ENCODE measurements around the gene AMN.

AMN gene

DNA sequence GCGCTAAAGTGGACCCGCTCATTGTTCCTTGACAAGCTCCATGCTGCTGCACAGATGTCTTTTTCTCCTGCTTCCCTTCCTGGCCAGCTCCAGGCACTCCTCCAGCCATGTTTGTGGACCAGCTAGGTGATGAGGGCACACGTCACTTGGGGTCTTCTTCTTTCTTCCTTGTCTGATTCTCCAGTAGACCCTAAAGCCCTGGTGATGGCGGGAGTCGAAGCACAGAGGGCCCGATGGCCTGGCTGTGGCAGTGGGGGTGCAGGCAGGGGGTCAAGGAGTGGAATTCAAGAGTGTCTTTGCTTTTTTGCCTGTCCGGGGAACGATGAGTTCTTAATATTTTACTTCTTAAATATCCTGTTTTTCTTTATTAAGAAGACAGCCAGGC, 23.0 kb upstream of the AMN start:
- no peak for DNase-seq

DNA sequence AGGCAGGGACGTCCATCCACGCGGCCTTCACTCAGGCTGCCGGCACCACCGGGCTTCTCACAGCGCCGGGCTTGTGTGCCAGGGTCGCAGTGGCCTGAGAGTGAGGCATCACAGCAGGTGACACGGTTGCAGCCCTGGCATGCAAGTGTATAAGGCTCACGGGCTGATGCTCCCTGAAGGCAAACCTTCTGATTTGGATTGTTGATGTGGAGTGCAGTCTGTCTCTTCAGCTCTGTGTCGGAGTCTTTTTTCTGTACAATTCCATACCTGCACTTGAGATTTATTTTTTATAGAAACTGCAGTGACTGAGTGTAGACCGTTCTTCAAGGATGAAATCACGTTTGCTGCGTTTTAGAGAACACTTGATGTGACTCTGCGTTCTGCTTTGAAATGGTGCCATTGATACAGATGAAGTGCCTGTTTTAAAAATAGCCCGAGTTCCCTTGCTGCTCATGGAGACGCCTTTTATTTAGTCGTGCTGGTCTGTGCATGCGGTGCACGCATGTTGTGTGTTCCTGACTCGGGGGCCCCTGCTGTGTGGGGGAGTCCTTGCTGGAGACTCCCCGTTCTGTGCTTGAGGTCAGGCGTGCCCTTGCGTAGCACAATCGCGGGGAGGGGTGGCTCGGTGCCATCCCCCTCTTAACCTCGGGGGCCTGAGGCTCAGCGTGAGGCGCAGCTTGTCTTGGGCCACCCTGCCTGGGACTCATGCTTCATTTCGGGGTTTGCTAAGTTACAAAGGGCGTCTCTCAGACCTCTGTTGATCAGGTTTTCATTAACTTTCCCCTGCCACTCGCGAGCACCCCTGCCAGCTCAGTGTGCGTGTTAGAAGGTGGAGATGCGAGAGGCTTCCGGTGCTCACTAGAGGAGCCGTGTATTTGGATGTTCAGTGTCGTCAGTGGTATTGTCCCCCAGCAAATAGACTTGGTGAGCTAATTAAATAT, 21.6 kb upstream of the AMN start:
- DNase-seq, result no peak

DNA sequence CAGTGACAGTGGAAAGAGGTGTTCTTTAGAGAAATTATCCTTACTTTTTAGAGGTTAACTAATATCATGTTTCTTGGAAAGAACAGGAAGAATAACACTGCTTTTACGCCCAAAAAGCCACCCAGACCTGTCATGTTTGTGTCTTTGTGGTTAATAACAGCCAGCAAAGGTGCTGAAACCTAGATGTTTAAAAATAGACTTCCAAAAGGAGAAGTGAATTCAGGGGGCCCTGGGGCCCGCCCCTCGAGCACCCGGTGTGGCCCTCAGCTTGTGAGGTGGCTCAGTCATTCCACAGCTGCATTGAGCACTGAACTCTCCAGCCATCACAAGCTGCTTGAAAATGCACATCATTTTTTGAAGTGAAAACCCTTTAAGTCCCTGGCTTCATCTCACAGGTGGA, 20.8 kb upstream of the AMN start:
- DNase-seq, result no peak

DNA sequence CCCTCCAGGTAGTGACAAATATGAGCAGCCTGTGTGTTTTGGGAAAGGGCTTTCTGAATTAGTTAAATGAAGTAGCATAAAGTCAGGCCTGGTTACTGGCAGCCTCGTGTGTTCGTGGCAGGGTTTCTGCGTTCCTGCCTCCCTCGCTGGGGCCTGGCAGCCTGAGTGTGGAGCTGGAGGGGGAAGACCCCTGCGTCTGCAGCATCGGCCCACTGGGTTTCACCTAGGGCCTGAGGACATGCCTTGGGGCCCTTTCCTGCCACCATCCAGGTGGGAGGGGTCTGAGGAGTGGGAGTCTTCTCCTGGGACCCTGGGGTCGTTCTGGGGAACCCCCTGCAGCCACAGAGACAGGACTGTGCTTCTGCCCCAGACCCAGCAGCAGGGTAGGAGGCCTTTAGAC, 20.4 kb upstream of the AMN start:
- no peak for DNase-seq

DNA sequence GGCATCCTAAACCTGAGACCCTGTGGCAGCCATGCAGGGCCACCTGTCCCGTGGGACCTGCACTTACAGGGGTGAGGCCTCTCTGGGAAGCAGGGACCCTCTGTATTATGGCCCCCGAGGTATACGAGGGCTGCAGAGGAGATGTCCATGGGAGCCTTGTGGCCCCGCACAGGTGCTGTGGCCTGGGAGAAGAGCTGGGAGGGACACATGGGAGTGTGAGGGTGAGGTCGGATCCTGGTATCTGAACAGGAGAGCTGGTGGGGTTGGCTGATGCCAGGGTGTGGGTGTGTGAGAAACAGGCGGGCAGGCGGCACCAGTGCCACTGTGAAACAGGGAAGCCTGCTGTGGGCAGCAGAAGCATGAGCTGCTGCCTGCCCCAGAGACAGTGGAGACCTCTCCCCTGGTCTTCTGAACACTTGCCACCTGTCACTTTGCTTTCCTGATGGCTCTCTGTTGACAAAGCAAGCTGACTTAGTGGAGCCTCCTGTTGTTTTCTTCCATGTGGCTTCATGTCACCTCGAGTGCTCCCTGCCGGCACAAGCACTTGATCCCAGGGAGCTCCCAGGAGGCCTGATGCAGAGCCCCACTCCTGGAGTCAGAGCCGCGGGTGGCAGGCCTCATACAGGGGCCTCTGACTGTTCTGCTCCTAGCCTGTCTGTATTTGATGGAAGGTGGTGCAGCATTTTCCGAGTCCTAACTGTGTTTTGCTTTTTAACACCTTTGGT, 19.8 kb upstream of the AMN start:
- no peak for DNase-seq

DNA sequence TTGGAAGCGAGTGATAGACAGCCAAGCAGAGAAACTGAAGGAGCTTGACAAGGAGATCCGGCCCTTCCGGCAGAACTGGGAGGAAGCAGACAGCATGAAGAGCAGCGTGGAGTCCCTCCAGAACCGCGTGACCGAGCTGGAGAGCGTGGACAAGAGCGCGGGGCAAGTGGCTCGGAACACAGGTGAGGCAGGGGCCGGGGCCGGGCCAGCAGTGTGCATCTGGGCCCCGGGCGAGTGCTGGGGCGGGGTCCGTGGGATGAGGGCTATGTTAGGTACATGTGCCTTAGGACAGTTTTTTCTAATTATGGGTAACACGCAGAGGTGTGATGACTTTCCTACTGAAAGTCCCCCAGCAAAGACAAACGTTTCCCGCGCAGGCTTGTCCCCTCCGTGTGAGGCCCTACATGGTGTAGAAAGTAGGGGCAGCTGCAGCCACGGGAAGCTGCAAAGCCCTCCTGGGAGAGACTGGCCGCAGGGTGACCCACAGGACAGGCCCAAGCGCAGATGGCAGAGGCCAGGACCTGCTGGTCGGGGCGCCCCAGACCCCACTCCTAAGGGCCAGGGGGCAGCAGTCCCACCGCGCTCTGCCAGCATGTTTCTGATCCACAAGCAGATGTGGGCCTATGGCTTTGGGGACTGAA, 19.1 kb upstream of the AMN start:
- no peak for DNase-seq

DNA sequence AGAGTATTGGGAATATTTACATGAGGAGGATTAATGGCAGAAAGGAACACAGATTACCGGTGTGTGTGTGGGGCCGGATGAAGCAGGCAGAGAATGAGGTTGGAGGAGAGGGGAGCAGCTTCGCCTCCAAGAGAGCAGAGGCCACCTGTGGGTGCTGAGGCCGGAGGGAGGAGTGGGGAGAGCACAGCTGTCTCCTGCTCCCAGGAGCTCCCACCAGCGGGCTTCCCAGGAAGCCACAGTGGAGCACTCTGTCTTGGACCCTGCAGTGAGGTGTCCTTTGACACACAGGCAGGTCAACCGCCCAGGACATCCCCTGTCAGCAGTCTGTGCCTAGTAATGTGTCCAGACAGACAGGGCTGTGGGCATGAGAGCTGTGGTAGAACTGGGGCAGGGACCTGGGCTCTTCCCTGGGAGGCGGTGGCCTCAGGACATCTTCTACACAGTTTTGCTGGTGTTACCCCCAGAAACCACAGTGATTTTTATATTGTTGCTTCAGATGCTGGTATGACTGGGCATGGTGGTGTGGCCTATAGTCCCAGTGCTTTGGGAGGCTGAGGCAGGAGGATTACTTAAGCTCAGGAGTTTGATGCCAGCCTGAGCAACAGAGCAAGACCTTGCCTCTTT, 18.5 kb upstream of the AMN start:
- DNase-seq, result no peak

DNA sequence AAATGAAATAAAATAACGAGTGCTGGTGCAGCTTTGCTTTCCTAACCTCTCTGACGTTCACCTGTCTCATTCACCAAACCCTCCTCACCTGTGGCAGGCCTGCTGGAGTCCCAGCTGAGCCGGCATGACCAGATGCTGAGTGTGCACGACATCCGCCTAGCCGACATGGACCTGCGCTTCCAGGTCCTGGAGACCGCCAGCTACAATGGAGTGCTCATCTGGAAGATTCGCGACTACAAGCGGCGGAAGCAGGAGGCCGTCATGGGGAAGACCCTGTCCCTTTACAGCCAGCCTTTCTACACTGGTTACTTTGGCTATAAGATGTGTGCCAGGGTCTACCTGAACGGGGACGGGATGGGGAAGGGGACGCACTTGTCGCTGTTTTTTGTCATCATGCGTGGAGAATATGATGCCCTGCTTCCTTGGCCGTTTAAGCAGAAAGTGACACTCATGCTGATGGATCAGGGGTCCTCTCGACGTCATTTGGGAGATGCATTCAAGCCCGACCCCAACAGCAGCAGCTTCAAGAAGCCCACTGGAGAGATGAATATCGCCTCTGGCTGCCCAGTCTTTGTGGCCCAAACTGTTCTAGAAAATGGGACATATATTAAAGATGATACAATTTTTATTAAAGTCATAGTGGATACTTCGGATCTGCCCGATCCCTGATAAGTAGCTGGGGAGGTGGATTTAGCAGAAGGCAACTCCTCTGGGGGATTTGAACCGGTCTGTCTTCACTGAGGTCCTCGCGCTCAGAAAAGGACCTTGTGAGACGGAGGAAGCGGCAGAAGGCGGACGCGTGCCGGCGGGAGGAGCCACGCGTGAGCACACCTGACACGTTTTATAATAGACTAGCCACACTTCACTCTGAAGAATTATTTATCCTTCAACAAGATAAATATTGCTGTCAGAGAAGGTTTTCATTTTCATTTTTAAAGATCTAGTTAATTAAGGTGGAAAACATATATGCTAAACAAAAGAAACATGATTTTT, 17.1 kb upstream of the AMN start:
- DNase-seq, result no peak

DNA sequence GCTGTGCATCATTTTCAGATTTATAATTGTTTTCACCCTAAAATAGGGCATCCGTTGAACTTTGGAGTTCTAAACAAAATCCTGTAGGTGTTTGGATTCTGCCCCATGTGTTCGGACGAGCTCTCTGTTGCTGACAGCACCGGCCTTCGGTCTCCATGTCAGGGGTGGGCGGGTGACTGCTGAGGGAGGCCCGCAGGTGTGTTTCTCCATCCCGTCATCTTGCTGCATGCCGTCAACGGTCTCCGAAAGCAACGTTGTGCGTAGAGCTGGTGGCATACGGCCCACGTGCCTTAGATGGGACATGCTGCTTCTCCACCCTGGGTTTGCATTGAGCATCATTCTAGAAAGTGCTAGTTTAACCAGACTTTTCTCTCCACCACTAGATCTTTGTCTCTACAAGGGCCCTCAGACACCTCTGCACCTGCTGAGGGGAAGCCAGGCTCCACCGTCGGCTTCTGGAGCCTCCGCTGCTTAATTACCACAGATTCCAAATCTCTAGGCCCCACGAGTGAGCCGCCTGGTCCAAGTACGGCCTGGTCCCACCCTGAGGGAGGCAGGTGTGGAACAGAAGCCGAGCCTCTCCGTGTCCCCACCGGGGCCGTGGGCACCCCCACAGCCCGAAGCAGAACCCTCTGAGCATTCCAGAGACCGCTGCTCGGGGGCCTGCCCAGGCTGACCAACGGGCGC, 15.7 kb upstream of the AMN start:
- DNase-seq, result no peak

DNA sequence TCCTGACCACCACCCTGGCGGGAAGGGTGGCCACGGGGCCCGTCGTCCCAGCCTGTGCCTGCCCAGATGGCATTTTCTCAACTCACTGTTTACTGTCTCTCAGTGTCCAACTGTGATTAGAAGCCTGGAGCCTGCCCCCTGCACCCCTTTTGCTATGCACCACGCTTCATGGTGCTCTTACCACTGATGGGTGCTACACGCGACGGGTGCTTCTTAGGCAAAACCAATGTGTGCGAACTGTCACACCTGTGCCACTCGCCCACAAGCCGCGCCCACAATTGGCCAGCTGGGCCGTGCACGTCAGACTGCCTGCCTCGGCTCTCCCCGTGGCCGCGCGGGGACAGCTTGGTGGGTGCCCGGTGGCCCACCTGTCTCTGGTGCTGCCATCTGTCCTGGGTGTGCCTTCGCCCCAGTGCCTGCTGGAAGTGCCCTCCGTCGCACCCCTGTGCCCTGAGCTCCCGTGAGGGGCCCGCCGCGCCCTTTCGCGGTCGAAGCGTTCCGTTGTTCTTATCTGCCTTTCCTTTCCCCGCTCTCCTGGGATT, 15.1 kb upstream of the AMN start:
- no peak for DNase-seq

DNA sequence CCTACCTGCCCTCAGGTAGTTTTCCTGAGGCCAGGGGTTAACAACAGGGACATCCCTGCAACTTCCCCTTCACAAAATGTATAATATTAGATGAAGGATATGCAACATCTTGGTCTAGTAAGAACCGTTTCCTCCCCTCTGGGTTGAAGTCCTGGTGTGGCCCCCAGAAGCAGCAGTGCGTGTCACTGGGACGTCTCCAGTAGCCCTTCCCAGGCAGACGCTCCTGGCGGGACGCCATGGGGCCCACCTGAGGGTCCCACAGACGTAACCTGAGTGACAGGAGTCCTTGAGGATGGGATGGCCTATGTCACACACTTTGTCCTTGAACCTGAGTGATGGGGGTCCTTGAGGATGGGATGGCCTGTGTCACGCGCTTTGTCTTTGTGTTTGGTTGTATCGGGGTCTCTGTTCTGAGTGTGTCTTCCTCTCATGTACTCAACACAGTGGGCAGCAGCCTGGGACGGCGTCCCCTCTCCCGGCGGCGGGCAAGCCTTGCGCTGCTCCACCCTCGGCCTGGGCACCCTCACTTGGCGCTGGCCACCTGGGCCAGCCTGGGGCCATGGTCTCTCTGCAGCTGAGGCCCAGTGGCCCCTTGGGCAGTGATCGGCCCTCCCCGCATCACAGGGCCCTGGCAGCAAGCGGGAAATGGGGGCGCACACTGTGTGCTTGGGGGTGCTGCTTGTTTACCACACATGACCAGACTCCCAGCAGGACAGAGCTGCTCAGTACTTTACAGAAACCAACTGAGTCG, 14.3 kb upstream of the AMN start:
- DNase-seq, result no peak

DNA sequence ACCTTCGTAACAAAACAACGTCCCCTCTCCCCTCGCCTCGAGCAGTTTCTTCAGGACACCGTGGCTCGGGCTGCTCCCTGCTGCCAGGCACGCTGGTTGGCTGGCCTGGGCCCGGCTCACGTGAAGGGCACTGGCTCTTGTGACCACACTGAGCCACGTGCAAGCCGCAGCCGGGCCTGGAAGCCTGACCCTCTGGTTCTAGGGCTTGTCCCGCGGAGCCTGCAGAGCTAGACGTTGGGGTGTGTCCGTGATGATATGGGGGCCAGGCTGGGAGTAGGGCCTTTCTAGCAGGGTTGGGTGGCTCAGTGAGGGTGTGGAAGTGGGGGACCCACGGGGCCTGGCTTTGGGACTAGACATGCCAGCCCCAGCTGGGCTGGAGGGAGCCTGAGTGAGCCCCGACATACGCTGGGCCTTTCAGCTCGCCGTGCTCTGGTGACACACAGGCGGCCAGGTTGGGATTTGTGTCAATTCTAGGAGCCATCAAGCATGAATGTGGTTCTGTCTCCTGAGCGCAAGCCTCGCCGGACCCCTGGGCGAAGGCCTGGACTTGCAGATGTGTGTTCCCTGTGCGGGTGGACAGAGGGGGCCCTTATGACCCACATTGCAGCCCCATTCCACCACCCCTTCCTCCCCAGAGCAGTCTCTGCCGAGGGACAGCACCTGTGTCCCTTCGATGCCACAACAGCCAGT, 13.6 kb upstream of the AMN start:
- no peak for DNase-seq

DNA sequence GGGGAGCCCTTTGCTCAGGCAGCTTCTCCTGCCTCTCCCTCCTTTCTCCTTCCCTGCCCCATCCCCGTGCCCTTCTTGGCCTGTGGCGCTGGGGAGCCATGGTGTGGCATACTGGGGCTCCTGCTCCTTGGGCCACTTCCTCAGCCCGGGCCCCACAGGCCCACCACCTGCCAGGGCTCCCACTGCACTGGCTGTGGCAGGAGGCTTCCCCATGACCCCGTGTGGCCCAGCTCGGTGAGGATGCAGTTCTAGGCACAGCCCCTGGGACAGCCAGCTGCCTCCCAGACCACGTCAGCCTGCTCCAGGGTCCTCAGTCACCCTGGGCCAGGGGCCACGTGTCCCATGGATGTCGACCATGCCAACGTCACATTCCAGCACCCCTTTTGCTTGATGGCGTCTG, 13.0 kb upstream of the AMN start:
- no peak for DNase-seq

DNA sequence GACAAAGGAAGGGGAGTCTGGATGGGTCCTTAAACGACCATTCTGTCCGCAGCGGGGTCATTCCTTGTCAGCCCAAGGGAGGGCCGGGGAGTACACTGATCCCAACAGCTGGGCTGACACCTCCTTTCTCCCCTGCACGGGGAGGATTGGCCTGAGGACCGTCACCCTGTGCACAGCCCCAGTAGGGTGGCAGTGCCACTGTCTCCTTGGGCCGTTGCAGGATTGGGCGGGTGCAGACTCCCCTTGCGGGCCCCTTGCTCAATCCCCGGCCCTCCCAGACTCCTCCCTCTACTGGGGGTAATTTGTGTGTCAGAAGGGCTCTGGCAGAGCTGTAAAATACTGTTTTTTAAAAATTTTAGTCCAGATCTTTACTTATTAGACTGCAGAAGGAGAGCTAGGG, 12.6 kb upstream of the AMN start:
- no peak for DNase-seq

DNA sequence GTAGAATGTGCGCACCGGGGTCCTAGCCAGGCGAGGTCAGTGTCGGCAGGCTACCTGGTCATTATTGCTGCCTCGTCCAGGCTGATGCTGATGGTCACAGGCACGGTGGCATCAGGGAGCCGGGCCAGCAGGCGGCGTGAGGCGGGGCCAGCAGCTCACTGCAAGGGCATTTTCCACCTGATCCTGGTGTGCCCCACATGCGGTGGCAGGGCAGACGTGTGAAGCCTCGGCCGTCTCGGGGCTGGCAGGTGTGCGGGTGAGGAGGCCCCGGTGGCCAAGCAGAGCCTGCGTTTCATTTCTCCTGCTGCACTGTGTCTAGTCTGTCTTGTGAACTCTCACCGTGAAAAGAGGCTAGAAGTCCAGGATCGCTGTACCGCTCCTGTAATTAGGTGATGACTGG, 12.0 kb upstream of the AMN start:
- DNase-seq, result no peak

DNA sequence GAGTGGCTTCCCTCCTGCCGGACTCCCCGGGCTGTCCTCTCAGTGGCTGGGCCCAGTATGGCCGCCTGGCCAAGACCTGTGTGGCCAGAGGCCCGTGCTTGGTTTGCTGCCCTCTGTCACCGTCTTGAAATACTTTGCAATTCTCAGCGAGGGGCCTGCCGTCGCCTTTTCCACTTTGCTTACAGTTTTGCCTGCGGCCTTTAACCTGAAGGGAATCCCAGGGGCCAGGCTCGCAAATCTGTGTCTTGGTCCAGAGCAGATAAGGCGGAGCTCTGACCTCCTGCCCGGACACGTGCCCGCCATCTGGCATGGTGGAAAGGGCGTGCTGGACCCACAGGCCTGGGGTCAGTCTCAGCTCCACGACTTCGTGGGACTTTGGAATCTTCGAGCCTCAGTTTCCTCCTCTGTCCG, 10.9 kb upstream of the AMN start:
- no peak for DNase-seq

DNA sequence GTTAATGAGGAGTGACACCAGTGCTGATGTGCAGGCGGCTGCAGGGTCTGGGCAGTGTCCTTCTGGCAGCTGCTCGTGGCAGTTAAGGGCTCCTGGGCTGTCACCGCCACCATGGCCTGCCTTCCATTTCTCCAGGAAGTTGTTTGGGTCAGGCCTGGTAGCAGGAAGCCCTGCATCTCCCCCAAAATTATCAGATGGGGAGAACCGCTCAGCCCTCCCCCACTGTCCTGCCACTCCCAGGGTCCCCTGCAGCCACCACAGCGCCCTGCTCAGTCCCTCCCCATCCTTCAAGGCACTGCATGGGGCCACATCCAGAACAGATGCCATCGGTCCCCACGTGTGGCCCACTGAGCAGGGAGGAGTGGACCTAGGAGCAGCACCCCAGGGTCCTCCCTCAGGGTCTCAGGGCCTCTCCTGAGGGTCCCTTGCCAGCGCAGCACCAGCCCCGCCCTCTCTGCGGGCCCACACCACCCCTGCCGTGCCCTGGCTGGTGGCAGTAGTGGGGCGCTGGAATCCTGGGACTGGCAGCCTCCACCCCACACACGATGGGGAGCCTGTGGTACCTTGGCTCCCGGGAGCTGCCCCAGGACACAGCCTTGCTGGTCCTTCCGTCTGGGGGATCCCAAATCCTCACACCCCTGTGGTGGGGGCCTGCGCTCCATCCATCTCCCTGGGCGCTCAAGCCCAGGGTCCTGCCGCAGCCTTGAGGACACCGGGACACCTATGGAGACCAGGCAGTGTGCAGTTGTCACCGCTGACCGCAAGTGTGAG, 10.3 kb upstream of the AMN start:
- DNase-seq, result no peak

DNA sequence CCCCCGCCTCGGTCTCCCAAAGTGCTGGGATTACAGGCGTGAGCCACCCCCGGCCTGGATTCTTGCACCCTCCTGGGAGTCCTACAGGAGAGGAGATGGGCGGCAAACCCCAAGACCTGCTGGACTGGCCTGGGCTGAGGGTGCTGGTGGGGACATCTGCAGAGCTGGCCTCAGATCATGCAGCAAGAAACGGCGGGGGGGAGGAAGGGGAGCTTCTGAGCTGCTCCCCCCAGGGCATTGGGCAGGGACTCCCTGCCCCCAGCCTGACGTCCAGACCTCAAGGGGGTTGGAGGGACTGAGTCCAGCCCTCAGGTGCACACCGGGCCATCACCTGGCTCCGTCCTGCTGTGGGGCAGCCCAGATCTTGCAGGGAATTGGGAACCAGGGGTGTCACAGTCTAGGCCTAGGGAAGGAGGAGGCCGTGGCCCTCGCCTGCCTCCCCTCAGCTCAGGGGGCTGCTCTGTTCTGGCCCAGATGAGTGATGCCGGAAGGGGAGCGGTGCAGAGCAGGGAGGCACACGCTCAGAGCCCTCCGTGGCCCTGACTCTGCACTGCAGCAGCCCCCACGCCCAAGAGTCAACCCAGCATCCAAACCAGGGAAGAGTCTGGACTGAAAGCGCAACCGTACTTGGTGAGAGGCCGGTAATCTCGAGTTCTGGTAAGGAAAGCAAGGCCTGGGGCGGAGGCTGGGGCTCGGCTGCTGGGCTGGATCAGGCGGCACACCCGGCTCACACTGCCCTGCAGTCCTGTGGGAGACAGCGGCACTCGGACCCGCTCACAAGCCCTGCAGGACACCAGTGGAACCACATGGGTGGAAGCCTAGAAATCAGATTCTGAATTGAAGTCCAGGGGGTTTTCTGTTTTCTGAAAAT, 8.9 kb upstream of the AMN start:
- no peak for DNase-seq
